H9 (cell line): Measurements from ENCODE around the gene XIAP. TPM values are rescaled to one million over a fixed set of nuclear protein-coding genes. Genes with fewer than 3 reads are reported as not detected.

Source experiments
- DNase-seq: peaks from one replicate; pipeline ENCODE4 v3.0.0-alpha.2; 2017
- H2AFZ ChIP-seq: one replicate; pipeline ENCODE4 v1.6.1; 2013; ENCODE audit warnings: mild to moderate bottlenecking, low read length, control low read depth, moderate library complexity
- H2AK5ac ChIP-seq: 2 replicates; pipeline ENCODE4 v1.6.1; 2013; ENCODE audit warnings: low read length, control low read depth, mixed read lengths; ENCODE audit not compliant: insufficient read length
- H2BK120ac ChIP-seq: one replicate; pipeline ENCODE4 v1.6.1; 2013; ENCODE audit warnings: low read depth, mild to moderate bottlenecking, low read length, control low read depth, inconsistent platforms; ENCODE audit not compliant: poor library complexity, severe bottlenecking
- H2BK12ac ChIP-seq: 2 replicates; pipeline ENCODE4 v1.6.1; 2013; ENCODE audit warnings: low read length, control low read depth, mixed read lengths, low read depth; ENCODE audit not compliant: insufficient read length
- H2BK15ac ChIP-seq: 2 replicates; pipeline ENCODE4 v1.6.1; 2013; ENCODE audit warnings: low read depth, low read length, control low read depth
- H2BK20ac ChIP-seq: one replicate; pipeline ENCODE4 v1.6.1; 2013; ENCODE audit warnings: low read depth, mild to moderate bottlenecking, low read length, control low read depth, inconsistent platforms; ENCODE audit not compliant: poor library complexity, severe bottlenecking
- H2BK5ac ChIP-seq: 2 replicates; pipeline ENCODE4 v1.6.1; 2013; ENCODE audit warnings: low read length, control low read depth, mixed read lengths; ENCODE audit not compliant: insufficient read length
- H3K14ac ChIP-seq: 2 replicates; pipeline ENCODE4 v1.6.1; 2013; ENCODE audit warnings: low read length, control low read depth; ENCODE audit not compliant: insufficient read depth
- H3K18ac ChIP-seq: 2 replicates; pipeline ENCODE4 v1.6.1; 2013; ENCODE audit warnings: low read depth, mild to moderate bottlenecking, mixed read lengths, low read length, control low read depth; ENCODE audit not compliant: insufficient read length
- H3K23ac ChIP-seq: 2 replicates; pipeline ENCODE4 v1.6.1; 2013; ENCODE audit warnings: low read length, control low read depth, mixed read lengths, low read depth; ENCODE audit not compliant: insufficient read length
- H3K23me2 ChIP-seq: 2 replicates; pipeline ENCODE4 v1.6.1; 2013; ENCODE audit warnings: low read depth, mild to moderate bottlenecking, mixed read lengths, low read length, control low read depth; ENCODE audit not compliant: insufficient read length, poor library complexity, severe bottlenecking
- H3K27ac ChIP-seq: 2 replicates; pipeline ENCODE4 v1.5.1; 2013; ENCODE audit warnings: low read length, control low read depth, mixed read lengths, low read depth; ENCODE audit not compliant: insufficient read length
- H3K27me3 ChIP-seq: 2 replicates; pipeline ENCODE4 v1.6.1; 2013; ENCODE audit warnings: low read length, control low read depth, inconsistent platforms; ENCODE audit not compliant: insufficient read depth
- H3K4ac ChIP-seq: 2 replicates; pipeline ENCODE4 v1.6.1; 2013; ENCODE audit warnings: low read depth, mild to moderate bottlenecking, control low read depth, inconsistent platforms, low read length, moderate library complexity
- H3K4me1 ChIP-seq: 2 replicates; pipeline ENCODE4 v1.6.1; 2013; ENCODE audit warnings: low read length, control low read depth, inconsistent platforms; ENCODE audit not compliant: insufficient read depth
- H3K4me2 ChIP-seq: 2 replicates; pipeline ENCODE4 v1.6.1; 2013; ENCODE audit warnings: low read length, control low read depth, mixed read lengths; ENCODE audit not compliant: insufficient read length, insufficient read depth
- H3K56ac ChIP-seq: 2 replicates; pipeline ENCODE4 v1.6.1; 2013; ENCODE audit warnings: low read depth, mild to moderate bottlenecking, mixed read lengths, low read length, control low read depth; ENCODE audit not compliant: insufficient read length
- H3K79me1 ChIP-seq: 2 replicates; pipeline ENCODE4 v1.6.1; 2013; ENCODE audit warnings: low read depth, mild to moderate bottlenecking, moderate library complexity, low read length, control low read depth, inconsistent platforms; ENCODE audit not compliant: insufficient read depth, poor library complexity, severe bottlenecking
- H3K79me2 ChIP-seq: 2 replicates; pipeline ENCODE4 v1.6.1; 2013; ENCODE audit warnings: low read length, control low read depth, inconsistent platforms; ENCODE audit not compliant: insufficient read depth
- H3K9ac ChIP-seq: 2 replicates; pipeline ENCODE4 v1.6.1; 2013; ENCODE audit warnings: low read length, control low read depth, mixed read lengths; ENCODE audit not compliant: insufficient read length; ENCODE audit errors: extremely low read depth
- H3K9me3 ChIP-seq: one replicate; pipeline ENCODE4 v1.6.1; 2013; ENCODE audit warnings: low read depth, low read length, inconsistent platforms; ENCODE audit not compliant: control insufficient read depth
- H3T11ph ChIP-seq: one replicate; pipeline ENCODE4 v1.6.1; 2013; ENCODE audit warnings: mild to moderate bottlenecking, low read length, control low read depth, inconsistent platforms
- H4K20me1 ChIP-seq: one replicate; pipeline ENCODE4 v1.6.1; 2013; ENCODE audit not compliant: control insufficient read depth, insufficient read length, insufficient read depth
- H4K5ac ChIP-seq: 2 replicates; pipeline ENCODE4 v1.6.1; 2013; ENCODE audit warnings: low read depth, mild to moderate bottlenecking, mixed read lengths, low read length, control low read depth; ENCODE audit not compliant: insufficient read length
- H4K8ac ChIP-seq: replicated peaks from 2 replicates; pipeline ENCODE4 v1.6.1; 2013; ENCODE audit warnings: low read length, control low read depth, mixed read lengths, low read depth; ENCODE audit not compliant: insufficient read length
- H4K91ac ChIP-seq: 2 replicates; pipeline ENCODE4 v1.6.1; 2013; ENCODE audit warnings: low read depth, mild to moderate bottlenecking, moderate library complexity, mixed read lengths, low read length, control low read depth; ENCODE audit not compliant: insufficient read length
- H3K27ac Mint-ChIP-seq, 3 experiments: 2 replicates in 2 of 3; 3 replicates in 1 of 3; pipeline ENCODE4 v1.8.0; 2020 to 2021; ENCODE audit warnings: mixed read lengths in 3 of 3, mild to moderate bottlenecking in 1 of 3, moderate library complexity in 1 of 3
- H3K27me3 Mint-ChIP-seq: 2 replicates; pipeline ENCODE4 v1.8.0; 2021; ENCODE audit warnings: low read depth, mild to moderate bottlenecking, moderate library complexity, mixed read lengths
- H3K36me3 Mint-ChIP-seq, 3 experiments: 2 replicates in 2 of 3; 3 replicates in 1 of 3; pipeline ENCODE4 v1.8.0; 2020 to 2021; ENCODE audit warnings: low read depth in 3 of 3, mixed read lengths in 3 of 3; ENCODE audit not compliant: insufficient read depth in 1 of 3
- H3K4me1 Mint-ChIP-seq, 2 experiments: 2 replicates each; pipeline ENCODE4 v1.8.0; 2020; ENCODE audit warnings: mixed read lengths in 2 of 2
- H3K4me3 Mint-ChIP-seq, 2 experiments: 2 replicates in 1 of 2; 3 replicates in 1 of 2; pipeline ENCODE4 v1.8.0; 2020 to 2021; ENCODE audit warnings: mild to moderate bottlenecking in 2 of 2, mixed read lengths in 2 of 2, moderate library complexity in 1 of 2
- H3K9me3 Mint-ChIP-seq, 2 experiments: 2 replicates in 1 of 2; 3 replicates in 1 of 2; pipeline ENCODE4 v1.8.0; 2020; ENCODE audit warnings: mild to moderate bottlenecking in 2 of 2, mixed read lengths in 2 of 2, moderate library complexity in 1 of 2
- CTCF ChIP-seq: fragments of 200-600 bp; sonication (generic); conservative IDR thresholded peaks from 3 replicates; pipeline ENCODE4 v1.8.0; 2021; ENCODE audit warnings: antibody characterized with exemption, mild to moderate bottlenecking
- WGBS: extraction: QIAGEN DNeasy Blood & Tissue Kit; methylation state at CpG from one replicate; pipeline ENCODE4 v1.1.7; 2013; ENCODE audit warnings: missing lambda C conversion rate, low lambda C conversion rate, mixed read lengths; ENCODE audit not compliant: insufficient read length; ENCODE audit errors: extremely low coverage; 5-methylcytosine and 5-hydroxymethylcytosine counted together
- total RNA-seq: library from RNA; stranded (reverse); gene quantifications from 2 replicates; pipeline ENCODE4 v1.2.1, GENCODE V29; 2021

The XIAP gene
- total RNA-seq, 1 experiment from 2014 or later, result 40.5 TPM

DNA sequence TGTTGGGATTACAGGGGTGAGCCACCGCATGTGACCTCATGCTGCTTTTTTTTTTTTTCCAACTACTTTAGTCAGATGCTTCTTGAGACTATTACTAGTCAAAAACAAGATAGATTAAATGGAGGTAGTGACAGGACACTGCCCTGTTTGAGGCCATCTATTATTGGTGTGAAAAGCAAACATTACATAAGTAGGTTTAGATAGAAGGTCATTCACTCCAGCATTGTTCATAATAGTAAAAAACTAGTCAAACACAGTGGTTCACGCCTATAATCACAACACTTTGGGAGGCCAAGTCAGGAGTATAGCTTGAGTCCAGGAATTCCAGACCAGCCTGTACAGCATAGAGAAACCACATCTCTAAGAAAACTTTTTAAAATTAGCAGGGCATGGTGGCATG lies 16.3 kb downstream of the XIAP start:
- Histone ChIP-seq H2BK20ac (no peak overlapping the region), H2BK12ac (no peak overlapping the region), H4K20me1 (no peaks in the 10 kb centered on the region), H4K8ac (no peak overlapping the region), H4K91ac (no peak overlapping the region), H3K9me3 (no peaks in the 10 kb centered on the region), H3T11ph (no peak overlapping the region), H3K27me3 (no peaks in the 10 kb centered on the region), H3K56ac (no peak overlapping the region), H3K4me2 (no peak overlapping the region), H3K23ac (no peak overlapping the region), H2BK15ac (no peak overlapping the region), H3K4ac (no peak overlapping the region), H4K5ac (no peak overlapping the region), H3K27ac (no peak overlapping the region), H3K9ac (no peak overlapping the region), H3K18ac (no peak overlapping the region), H2AK5ac (no peak overlapping the region), H2BK5ac (no peak overlapping the region), H2BK120ac (no peak overlapping the region), H3K4me1 (no peaks in the 10 kb centered on the region), H3K14ac (no peak overlapping the region), H3K79me2 (no peaks in the 10 kb centered on the region; the same call in 1 of the 2 replicates), H3K23me2 (no peaks in the 10 kb centered on the region), H2AFZ (no peak overlapping the region), H3K79me1 (no peaks in the 10 kb centered on the region)
- TF ChIP-seq CTCF, result no peak
- peaks cover 6 to 15% (median 8%) of the 10 kb centered on the region in 3 experiments; a peak in 5 of 7 replicates for H3K36me3 Mint-ChIP-seq
- no CpG with 5 or more reads among the region's 2 CpGs for WGBS
- peaks cover 7 to 43% of the 10 kb centered on the region in 2 experiments for H3K9me3 Mint-ChIP-seq
- no peak overlapping the region for H3K4me3 Mint-ChIP-seq
- DNase-seq, result no peak
- no peaks in the 10 kb centered on the region for H3K4me1 Mint-ChIP-seq
- no peak overlapping the region for H3K27ac Mint-ChIP-seq
- no peaks in the 10 kb centered on the region for H3K27me3 Mint-ChIP-seq
